ENCODE measurements around the gene MAP3K12.
"Not testable (repeated sequence)": the region's sequence is repeated elsewhere in the genome, so short reads cannot be mapped to it uniquely, and the experiment has no call there.

The MAP3K12 gene

DNA sequence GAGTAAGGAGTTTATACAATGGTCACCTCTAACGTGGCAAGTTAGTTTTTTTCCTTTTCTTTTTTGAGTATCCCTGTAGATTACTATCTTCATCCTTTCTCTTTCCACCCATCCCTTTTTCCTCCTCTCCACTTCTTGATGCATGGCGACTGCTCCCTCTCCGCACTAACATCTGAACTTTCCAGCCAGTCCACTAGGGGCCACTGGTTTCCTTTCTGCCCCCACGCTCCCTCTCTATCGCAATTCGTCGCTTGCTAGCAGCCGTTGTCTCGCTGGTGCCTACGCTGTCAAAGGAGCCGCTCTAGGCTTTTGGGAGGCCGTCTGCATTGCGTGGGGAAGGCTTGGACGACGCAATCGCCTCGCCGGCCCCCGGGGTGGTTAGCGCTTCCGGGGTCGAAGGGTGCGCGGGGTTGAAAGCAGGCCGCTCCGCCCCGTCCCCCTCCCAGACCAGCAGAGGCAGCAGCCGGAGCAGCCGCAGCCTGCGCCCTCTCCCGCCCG lies 47.5 kb downstream of the MAP3K12 start, which contains the start of gene PCBP2:
TSS of gene PCBP2 (plus strand) at position 442 of the 498 bp plus-strand sequence. CDS start 2,699 bp downstream, outside the sequence.
- TF ChIP-seq, protein P1, sequence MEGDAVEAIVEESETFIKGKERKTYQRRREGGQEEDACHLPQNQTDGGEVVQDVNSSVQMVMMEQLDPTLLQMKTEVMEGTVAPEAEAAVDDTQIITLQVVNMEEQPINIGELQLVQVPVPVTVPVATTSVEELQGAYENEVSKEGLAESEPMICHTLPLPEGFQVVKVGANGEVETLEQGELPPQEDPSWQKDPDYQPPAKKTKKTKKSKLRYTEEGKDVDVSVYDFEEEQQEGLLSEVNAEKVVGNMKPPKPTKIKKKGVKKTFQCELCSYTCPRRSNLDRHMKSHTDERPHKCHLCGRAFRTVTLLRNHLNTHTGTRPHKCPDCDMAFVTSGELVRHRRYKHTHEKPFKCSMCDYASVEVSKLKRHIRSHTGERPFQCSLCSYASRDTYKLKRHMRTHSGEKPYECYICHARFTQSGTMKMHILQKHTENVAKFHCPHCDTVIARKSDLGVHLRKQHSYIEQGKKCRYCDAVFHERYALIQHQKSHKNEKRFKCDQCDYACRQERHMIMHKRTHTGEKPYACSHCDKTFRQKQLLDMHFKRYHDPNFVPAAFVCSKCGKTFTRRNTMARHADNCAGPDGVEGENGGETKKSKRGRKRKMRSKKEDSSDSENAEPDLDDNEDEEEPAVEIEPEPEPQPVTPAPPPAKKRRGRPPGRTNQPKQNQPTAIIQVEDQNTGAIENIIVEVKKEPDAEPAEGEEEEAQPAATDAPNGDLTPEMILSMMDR (IDR thresholded peaks at IDR 0.05; ENCODE audit: insufficient read depth, low read length, missing control alignments): peak; percentile 93
- CTCF ChIA-PET: interaction anchor here (0.7 to 1.9 kb wide), 18 partner anchors 9 to 131 kb away, joined by 3 to 13 read pairs (median 4); partner anchors contain the start of genes AAAS and PRR13
- peak within 1 kb of the TSS; percentile 88 for H3K4me3 ChIP-seq (ENCODE audit: low read depth, low read length)
- DNase-seq (ENCODE audit: low read depth, low spot score): peak; percentile 97
- POLR2A ChIA-PET: interaction anchor here (1.0 kb wide), 2 partner anchors 72 to 107 kb away, joined by 3 read pairs; partner anchors contain the start of gene SP1

DNA sequence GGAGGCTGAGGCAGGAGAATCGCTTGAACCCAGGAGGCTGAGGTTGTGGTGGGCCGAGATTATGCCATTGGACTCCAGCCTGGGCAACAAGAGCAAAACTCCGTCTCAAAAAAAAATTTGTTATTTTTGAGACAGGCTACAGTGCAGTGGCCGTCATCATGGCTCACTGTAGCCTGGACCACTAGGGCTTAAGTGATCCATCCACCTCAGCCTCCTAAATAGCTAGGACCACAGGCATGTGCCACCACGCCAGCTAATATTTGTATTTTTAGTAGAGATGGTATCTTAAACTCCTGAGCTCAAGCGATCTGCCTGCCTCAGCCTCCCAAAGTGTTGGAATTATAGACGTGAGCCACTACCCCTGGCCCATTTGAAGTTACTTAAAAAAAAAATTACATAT lies 48.3 kb downstream of the MAP3K12 start:
- TF ChIP-seq, protein P1 (IDR thresholded peaks at IDR 0.05; ENCODE audit: insufficient read depth, low read length, missing control alignments): no peak
- POLR2A ChIA-PET: interaction anchor here (1.0 kb wide), 2 partner anchors 71 to 106 kb away, joined by 3 read pairs; partner anchors contain the start of gene SP1
- CTCF ChIA-PET: interaction anchor here (0.7 to 1.9 kb wide), 19 partner anchors 9 to 131 kb away, joined by 3 to 13 read pairs (median 4); partner anchors contain the start of genes AAAS and PRR13

DNA sequence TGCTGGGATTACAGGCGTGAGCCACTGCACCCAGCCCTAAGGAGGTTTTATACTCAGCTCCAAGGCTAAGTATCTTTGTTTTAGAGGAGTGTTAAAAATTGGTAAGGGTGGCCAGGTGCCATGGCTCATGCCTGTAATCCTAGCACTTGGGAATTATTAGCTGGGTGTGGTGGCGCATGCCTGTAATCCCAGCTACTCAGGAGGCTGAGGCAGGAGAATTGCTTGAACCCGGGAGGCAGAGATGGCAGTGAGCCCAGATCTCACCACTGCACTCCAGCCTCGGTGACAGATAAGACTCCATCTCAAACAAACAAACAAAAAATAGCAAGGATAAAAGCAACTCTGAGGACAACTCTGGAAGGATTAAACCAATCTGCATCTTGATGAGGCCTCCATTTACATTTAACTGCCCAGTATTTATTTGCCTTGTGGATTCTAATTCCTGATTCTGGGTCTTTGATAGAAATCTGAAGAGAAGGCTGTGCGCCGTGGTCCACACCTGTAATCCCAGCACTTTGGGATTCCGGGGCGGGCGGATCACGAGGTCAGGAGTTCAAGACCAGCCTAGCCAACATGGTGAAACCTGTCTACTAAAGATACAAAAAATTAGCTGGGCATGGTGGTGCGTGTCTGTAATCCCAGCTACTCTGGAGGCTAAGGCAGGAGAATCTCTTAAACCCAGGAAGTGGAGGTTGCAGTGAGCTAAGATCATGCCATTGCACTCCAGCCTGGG lies 54.5 kb downstream of the MAP3K12 start:
- CTCF ChIA-PET: interaction anchor here (0.9 to 1.6 kb wide), 4 partner anchors 77 to 124 kb away, joined by 3 to 4 read pairs (median 3); partner anchors contain the start of gene AAAS
- H3K4me3 ChIP-seq (ENCODE audit: low read depth, low read length); POLR2A ChIA-PET; DNase-seq (ENCODE audit: low read depth, low spot score): not testable (repeated sequence)

More for the DNA sequence above, 48.3 kb downstream of the MAP3K12 start:
- DNase-seq (ENCODE audit: low read depth, low spot score): no peak
- H3K4me3 ChIP-seq (ENCODE audit: low read depth, low read length): no peak overlapping the region

DNA sequence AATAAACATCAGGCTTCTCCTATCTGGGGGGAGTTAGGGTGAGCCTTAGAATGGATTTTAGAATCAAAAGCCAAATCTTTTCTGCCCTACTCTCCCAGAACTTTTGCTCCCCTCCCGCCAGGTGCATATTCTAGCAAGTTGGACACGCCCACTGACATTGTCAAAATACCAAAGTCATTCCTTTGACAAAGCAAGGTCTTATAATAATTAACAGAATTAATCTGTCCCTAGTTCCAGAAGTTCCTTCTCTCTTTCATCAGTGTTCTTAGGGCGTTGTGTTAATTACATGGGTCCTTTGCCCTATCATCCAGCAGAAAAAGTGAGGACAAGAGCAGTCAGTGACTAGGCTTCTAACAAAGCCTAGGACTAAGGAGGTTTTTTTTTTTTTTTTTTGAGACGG lies 55.3 kb downstream of the MAP3K12 start:
- no peak for DNase-seq (ENCODE audit: low read depth, low spot score)
- CTCF ChIA-PET: interaction anchor here (0.9 to 1.6 kb wide), 2 partner anchors 92 to 123 kb away, joined by 3 to 4 read pairs; partner anchors contain the start of gene AAAS
- H3K4me3 ChIP-seq (ENCODE audit: low read depth, low read length): no peak overlapping the region
- TF ChIP-seq, protein P1 (IDR thresholded peaks at IDR 0.05; ENCODE audit: insufficient read depth, low read length, missing control alignments): no peak
- POLR2A ChIA-PET: no interaction called here

DNA sequence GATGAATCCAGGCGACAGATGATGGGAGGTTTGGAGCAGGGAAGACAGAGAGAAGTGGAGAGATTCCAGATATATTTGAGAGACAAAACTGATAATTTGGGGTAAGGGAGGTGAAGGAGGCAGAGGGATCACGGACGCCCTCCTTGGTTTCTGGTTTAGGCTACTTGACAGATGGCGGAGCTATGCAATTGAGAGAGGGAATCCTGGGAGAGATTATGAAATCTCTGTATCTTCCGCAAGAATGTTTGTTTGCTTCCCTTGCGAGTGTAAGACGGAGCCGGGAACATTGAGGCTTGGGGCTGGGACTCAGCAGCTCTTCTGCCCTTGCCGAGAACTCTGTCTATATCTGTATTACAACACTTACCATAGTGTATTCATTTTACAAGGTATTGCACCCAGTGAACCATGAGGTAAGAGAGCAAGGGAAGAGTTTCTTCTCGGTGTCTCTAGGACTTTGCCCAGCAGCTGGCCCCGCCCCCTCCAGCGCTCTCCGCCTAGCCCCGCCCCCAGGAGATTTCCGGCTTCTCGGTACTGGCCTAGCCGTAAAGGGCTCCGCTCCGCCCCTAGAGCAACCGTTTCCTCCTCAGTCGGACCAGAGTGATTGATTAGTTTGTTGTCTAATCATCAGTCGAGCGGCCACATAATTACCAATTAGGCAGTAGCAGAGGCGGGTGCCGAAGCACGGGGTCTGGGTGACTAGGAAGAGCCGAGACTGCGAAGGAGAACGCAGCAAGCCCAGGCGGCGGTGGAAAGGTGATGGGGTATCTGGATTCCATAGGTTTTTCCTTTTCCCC lies 58.0 kb downstream of the MAP3K12 start, which contains the start of gene PRR13:
TSS of gene PRR13 (plus strand) at position 695 of the 794 bp plus-strand sequence. CDS start 981 bp downstream, outside the sequence.
- TF ChIP-seq, protein P1 (IDR thresholded peaks at IDR 0.05; ENCODE audit: insufficient read depth, low read length, missing control alignments): no peak
- CTCF ChIA-PET: interaction anchor here (0.6 to 3.0 kb wide), 9 partner anchors 9 to 117 kb away, joined by 3 to 14 read pairs (median 5); no protein-coding TSS in a partner anchor
- POLR2A ChIA-PET: interaction anchor here (0.5 to 2.1 kb wide), 10 partner anchors 8 to 221 kb away, joined by 3 to 9 read pairs (median 4); partner anchors contain the start of genes AAAS, SP1 and TARBP2
- H3K4me3 ChIP-seq (ENCODE audit: low read depth, low read length): peak within 1 kb of the TSS; percentile 82
- peak; percentile 97 for DNase-seq (ENCODE audit: low read depth, low spot score)

DNA sequence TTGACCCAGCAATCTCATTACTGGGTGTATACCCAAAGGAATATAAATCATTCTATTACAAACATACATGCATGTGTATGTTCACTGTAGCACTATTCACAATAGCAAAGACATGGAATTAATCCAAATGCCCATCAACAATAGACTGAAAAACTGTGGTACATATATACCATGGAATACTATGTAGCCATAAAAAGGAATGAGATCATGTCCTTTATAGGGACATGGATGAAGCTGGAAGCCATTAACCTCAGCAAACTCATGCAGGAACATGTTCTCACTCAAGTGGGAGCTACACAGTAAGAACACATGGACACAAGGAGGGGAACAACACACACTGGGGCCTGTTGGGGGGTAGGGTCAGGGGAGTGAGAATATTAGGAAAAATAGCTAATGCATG lies 59.7 kb downstream of the MAP3K12 start:
- not testable (repeated sequence) for H3K4me3 ChIP-seq (ENCODE audit: low read depth, low read length); DNase-seq (ENCODE audit: low read depth, low spot score)
- POLR2A ChIA-PET: interaction anchor here (2.1 kb wide), 1 partner anchor 11 kb away, joined by 6 read pairs; no protein-coding TSS in a partner anchor
- CTCF ChIA-PET: interaction anchor here (1.3 to 3.0 kb wide), 4 partner anchors 17 to 90 kb away, joined by 3 to 14 read pairs (median 10); partner anchors contain the start of gene AMHR2

DNA sequence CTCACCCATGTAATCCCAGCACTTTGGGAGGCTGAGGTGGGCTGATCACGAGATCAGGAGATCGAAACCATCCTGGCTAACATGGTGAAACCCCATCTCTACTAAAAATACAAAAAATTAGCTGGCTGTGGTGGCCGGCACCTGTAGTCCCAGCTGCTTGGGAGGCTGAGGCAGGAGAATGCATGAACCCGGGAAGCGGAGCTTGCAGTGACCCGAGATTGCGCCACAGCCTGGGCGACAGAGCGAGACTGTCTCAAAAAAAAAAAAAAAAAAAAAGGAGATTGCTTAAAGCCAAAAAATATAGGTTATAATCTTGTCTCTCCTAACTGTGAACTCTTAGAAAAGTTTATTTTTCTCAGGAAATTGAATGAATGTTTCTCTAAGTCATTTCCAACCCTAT lies 63.9 kb downstream of the MAP3K12 start:
- DNase-seq (ENCODE audit: low read depth, low spot score); POLR2A ChIA-PET; H3K4me3 ChIP-seq (ENCODE audit: low read depth, low read length): not testable (repeated sequence)
- CTCF ChIA-PET: interaction anchor here (1.1 to 3.3 kb wide), 3 partner anchors 10 to 83 kb away, joined by 3 to 13 read pairs (median 6); no protein-coding TSS in a partner anchor

Measured in AG04449 (cell line).